Measurements from ENCODE around the gene RAPGEF4. TPM values are rescaled to one million over a fixed set of nuclear protein-coding genes. Genes with fewer than 3 reads are reported as not detected.

Gene RAPGEF4
- total and polyA plus RNA-seq, 2 of the 8 experiments (the other 6 are each of a cell fraction or from before 2014, with no cell fraction given): 1.2 to 2.6 TPM

GRCh38 chr2:173021939-173022371, 286.3 kb downstream of the RAPGEF4 start:
- Histone ChIP-seq H3K23me2 (ENCODE audit: low read depth, low read length) (no peaks in the 10 kb centered on the region), H4K5ac (ENCODE audit: insufficient read length, low read depth, low read length) (no peak overlapping the region), H3K9ac (replicated peaks in 1 of 4; ENCODE audit: extremely low read depth in 1 of 4, low read depth in 3 of 4, low read length in 3 of 4) (no peak overlapping the region), H3K4me2 (ENCODE audit: insufficient read depth in 1 of 2, low read depth in 2 of 2, low read length in 2 of 2) (no peak overlapping the region), H3K9me3 (ENCODE audit: insufficient read depth in 2 of 2, low read depth in 1 of 2, low read length in 1 of 2) (no peaks in the 10 kb centered on the region), H3K4ac (replicated peaks; ENCODE audit: insufficient read length, low read depth, low read length) (no peak overlapping the region), H3K36me3 (ENCODE audit: control insufficient read depth in 2 of 4, insufficient read depth in 4 of 4, low read length in 3 of 4) (no peaks in the 10 kb centered on the region), H3K56ac (replicated peaks; ENCODE audit: insufficient read length, low read depth, low read length) (no peak overlapping the region), H2AFZ (ENCODE audit: low read length) (no peak overlapping the region), H3K79me2 (ENCODE audit: control insufficient read depth in 1 of 2, insufficient read depth in 2 of 2, low read length in 2 of 2) (no peaks in the 10 kb centered on the region), H4K91ac (replicated peaks; ENCODE audit: insufficient read length, low read length) (no peak overlapping the region), H2BK20ac (ENCODE audit: low read length) (no peak overlapping the region), H2BK15ac (ENCODE audit: low read length) (no peak overlapping the region), H4K8ac (ENCODE audit: extremely low read depth, insufficient read depth, low read length) (no peak overlapping the region; the same call in 1 of the 2 replicates), H3K27ac (ENCODE audit: low read depth, low read length) (no peak overlapping the region), H3K4me1 (replicated peaks in 1 of 4; ENCODE audit: control insufficient read depth in 3 of 4, insufficient read depth in 4 of 4, low read length in 3 of 4) (no peaks in the 10 kb centered on the region), H2AK5ac (ENCODE audit: low read depth, low read length) (no peak overlapping the region), H3K23ac (ENCODE audit: insufficient read length) (no peak overlapping the region), H2BK12ac (ENCODE audit: low read depth, low read length) (no peak overlapping the region), H3K79me1 (ENCODE audit: low read depth, low read length) (no peaks in the 10 kb centered on the region), H3K18ac (ENCODE audit: extremely low read depth, low read length) (no peak overlapping the region), H2BK120ac (replicated peaks; ENCODE audit: low read depth, low read length) (no peak overlapping the region), H3K27me3 (replicated peaks in 1 of 4; ENCODE audit: control insufficient read depth in 3 of 4, extremely low read depth in 1 of 4, insufficient read depth in 3 of 4, low read length in 3 of 4) (no peaks in the 10 kb centered on the region), H4K20me1 (replicated peaks in 1 of 2; ENCODE audit: control insufficient read depth in 1 of 2, insufficient read depth in 2 of 2, low read length in 2 of 2) (no peaks in the 10 kb centered on the region), H2BK5ac (ENCODE audit: low read depth, low read length) (no peak overlapping the region), H3K14ac (ENCODE audit: insufficient read length) (no peak overlapping the region), H3K4me3 (ENCODE audit: extremely low read depth in 1 of 4, insufficient read depth in 2 of 4, low read depth in 3 of 4, low read length in 4 of 4) (no peak overlapping the region)
- POLR2A ChIA-PET (ENCODE audit: partially characterized antibody): no interaction called here
- CTCF ChIA-PET (ENCODE audit: partially characterized antibody): interaction anchor here (0.5 to 11.7 kb wide), 14 partner anchors 9 to 882 kb away, joined by 3 to 227 read pairs (median 3); no protein-coding TSS in a partner anchor
- DNase-seq (ENCODE audit: low read depth in 1 of 2, low spot score in 2 of 2): no peak
- no peak for FAIRE-seq
- WGBS, 2 experiments (ENCODE audit: extremely low coverage in 1 of 2, insufficient coverage in 1 of 2, insufficient read length in 1 of 2, insufficient replicate concordance in 2 of 2, low coverage in 1 of 2, low lambda C conversion rate in 2 of 2, missing lambda C conversion rate in 1 of 2): 81% methylated on average over 9 of the region's 9 CpGs; no CpG with 5 or more reads in 1 of the 2 experiments
- TF ChIP-seq TAF7 (optimal IDR thresholded peaks at IDR 0.05; ENCODE audit: borderline replicate concordance, low read depth, low read length) (no peak), CTCF (IDR thresholded peaks at IDR 0.05; ENCODE audit: control extremely low read depth in 1 of 3, insufficient read depth in 1 of 3, low read depth in 1 of 3, low read length in 3 of 3) (peak in 2 of 3 experiments; percentile 14 to 31; a peak in 2 of 4 replicates), RAD21 (IDR thresholded peaks at IDR 0.05 in 1 of 2, conservative IDR thresholded peaks at IDR 0.05 in 1 of 2; ENCODE audit: low read depth in 2 of 2, low read length in 2 of 2) (peak in 1 of 2 experiments; percentile 13; a peak in 1 of 4 replicates)

All from H1 (cell line).